T-helper 22 cell (primary cell): ENCODE results near the gene DDIAS.
"Not testable (repeated sequence)": the region's sequence is repeated elsewhere in the genome, so short reads cannot be mapped to it uniquely, and the experiment has no call there.

ENCODE experiments used
- DNase-seq: peaks from one replicate; pipeline ENCODE4 v3.0.0-alpha.2; 2020; ENCODE audit warnings: low read depth

The DDIAS gene

DNA sequence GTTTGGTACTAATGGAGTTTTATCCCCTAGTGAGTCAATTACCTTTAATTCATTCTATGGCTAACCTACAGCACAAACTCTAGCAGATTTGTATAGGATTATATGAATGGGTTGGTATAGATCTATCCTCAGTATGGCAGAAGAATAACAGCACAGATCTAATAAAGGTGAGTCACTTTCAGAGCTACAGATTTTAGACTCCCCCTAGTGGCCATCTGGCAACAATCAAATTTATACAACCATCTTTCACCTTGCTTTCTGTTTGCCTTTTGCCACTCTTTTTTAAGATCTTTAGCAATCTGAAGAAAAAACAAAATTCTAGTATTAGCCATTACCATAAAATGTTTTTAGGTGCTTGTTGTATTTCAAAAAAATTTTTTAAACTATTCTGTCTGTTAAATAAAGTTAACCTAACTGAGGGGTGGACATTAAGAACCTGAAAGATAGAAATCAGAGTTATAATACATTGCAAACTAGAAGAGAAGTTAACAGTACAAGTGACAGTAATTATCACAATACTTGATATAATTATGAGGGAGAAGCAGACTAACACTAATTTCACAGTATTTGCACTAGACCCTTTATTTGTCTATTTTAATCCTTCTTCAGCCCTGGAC is 25.8 kb downstream of the DDIAS start:
- DNase-seq: peak; percentile 2

DNA sequence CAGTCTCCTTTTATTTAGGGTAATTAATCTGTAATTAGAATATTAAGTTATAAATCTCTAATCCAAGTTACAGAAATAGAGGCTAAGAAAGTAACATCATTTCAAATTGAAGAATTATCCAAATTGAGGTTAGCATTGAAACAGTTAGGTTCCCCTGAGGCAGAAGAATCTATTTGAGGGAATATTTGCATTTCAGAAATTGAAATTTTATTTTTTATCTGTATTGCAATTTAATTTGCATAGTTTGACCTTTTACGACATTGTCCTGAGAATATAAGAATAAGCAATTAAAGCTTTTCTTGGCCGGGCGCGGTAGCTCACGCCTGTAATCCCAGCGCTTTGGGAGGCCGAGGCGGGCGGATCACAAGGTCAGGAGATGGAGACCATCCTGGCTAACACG is 27.6 kb downstream of the DDIAS start:
- no peak for DNase-seq

DNA sequence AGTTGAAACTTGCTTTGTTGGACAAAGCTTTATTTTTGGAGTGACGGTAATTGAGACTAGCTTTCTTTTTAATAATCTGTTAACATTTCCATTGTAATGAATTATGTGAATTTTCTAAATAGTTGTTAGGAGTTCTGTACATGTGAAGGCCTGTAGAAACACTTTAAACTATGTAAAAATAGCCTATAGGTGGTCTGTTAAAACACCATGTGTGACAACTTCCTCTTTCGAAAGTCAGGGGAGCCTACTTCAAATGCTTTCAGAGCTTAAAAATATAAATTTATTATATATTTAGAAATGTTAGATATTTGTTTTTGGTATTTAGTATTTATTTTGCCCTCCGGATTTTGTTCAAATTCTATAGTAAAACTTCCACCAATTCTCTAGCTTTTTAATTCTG is 28.7 kb downstream of the DDIAS start:
- DNase-seq: no peak

DNA sequence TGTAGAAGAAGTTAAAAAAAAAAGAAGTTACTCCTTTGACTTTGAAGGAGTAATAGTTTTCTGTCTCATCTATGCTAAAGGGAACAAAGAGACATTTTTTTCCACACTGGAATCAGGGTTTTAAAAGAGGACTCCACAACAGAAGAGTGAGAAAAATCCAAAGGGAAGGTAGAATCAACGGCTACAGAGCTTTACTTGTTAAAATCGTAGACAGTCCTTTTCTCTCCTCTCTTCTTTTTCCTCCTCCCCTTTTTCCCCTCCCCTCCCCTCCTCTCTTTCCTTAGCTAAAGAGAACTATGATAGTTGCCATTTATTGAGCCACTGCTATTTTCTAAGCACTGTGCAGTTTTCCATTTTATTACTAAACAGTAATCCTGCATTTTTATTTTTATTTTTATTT is 29.2 kb downstream of the DDIAS start:
- no peak for DNase-seq

DNA sequence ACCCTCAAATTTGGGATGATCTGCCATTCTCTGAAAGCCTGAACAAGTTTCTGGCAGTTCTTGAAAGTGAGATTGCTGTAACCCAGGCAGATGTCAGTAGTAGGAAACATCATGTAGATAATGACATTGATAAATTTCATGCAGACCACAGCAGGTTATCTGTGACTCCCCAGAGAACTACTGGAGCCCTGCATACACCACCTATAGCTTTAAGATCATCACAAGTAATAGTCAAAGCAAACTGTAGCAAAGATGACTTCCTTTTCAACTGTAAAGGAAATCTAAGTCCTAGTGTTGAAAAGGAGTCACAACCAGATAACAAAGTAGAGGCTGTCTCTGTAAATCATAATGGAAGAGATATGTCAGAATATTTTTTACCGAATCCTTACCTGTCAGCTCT is 31.0 kb downstream of the DDIAS start:
- no peak for DNase-seq

DNA sequence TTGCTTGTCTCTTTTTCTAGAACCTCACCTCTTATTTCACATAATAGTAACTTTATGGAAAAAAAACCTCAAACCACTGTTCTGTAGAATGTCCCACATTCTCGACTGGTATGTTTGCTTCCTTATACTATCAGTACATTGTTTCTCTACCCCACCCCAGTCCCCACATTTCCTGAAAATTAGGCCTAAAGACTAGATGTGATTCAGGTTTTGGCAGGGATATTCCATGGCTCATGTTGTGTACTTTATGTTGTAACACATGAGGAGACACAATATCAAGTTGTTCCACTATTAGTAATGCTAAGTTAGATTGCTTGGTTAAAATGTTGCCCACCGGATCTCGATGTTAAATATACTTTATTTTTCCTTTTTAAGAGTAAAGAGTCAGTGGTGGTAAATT is 34.7 kb downstream of the DDIAS start:
- no peak for DNase-seq

DNA sequence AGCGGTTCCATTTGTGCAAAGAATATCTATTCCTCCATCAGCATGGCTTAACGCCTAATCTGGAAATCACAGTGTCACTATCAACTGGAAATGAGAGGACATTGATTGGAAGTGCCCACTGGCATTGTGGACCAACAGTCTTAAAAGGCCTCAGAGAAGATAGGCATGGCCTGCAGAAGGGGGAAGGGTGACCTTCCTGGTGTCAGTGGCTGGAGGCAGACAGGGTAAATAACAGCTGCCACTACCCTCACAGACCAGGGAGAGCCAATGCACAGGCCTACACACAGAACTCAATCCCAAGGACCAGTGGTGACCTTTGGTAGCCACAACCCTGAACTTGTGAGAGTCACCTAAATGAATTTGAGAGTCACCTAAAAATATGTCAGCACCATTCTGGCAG is 36.0 kb downstream of the DDIAS start:
- DNase-seq: no peak

DNA sequence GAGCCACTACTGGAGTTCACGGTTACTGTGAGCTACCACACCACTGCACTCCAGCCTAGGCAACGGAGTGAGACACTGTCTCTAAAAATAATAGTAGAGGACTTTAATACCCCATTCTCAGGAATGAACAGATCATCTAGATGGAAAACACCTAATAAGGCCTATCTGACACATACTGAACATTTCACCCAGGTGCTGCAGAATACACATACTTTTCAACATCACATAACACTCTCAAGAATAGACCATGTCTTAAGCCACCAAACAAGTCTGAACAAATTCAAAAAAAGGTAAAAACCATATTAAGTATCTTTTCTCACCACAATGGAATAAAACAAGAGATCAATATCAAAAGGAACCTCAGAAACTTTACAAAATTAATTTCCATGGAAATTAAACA is 37.9 kb downstream of the DDIAS start:
- no peak for DNase-seq

DNA sequence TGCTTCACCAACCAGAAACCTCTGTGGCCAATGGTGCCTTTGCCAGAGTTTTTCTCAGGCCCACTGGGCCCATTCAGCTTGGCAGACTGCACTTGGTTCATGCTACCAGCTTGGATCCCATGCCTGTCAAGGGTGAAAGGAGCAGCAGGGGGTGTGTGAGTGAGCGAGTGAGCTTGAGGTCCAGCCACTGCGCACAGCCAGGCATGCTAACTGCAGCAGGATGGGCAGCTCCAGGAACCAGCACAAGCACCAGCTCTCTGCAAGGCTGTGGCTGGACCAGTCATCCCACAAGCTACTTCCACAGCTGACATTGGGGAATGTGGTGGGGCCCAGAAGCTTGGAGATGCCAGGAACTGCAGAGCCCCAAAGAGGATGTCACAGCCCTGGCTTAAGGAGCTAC is 40.8 kb downstream of the DDIAS start:
- DNase-seq: no peak

DNA sequence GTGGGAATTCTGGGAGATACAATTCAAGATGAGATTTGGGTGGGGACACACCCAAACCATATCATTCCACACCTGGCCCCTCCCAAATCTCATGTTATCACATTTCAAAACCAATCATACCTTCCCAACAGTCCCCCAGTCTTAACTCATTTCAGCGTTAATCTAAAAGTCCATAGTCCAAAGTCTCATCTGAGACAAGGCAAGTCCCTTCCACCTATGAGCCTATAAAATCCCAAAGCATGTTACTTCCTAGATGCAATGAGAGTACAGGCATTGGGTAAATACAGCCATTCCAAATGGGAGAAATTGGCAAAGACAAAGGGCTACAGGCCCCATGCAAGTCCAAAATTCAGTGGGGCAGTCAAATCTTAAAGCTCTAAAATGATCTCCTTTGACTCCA is 41.9 kb downstream of the DDIAS start:
- DNase-seq: not testable (repeated sequence)

DNA sequence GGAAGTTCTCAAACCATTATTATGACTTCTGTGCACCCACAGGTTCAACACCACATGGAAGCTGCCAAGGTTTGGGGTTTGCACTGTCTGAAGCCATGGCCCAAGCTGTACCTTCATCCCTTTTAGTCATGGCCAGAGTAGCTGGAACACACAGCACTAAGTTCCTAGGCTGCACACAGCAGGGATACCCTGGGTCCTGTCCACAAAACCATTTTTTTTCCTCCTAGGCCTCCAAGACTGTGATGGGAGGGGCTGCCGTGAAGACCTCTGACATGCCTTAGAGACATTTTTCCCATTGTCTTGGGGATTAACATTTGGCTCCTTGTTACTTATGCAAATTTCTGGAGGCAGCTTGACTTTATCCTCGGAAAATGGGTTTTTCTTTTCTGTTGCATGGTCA is 42.7 kb downstream of the DDIAS start:
- no peak for DNase-seq

DNA sequence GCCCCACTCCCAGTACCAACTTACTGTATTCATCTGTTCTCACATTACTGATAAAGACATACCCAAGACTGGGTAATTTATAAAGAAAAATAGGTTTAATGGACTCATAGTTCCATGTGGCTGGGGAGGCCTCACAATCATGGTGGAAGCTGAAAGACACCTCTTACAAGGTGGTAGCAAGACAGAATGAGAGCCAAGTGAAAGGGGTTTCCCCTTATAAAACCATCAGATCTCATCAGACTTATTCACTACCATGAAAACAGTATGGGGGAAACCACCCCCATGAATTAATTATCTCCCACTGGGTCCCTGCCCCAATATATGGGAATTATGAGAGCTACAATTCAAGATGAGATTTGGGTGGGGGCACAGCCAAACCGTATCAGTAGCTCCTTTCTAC is 43.5 kb downstream of the DDIAS start:
- not testable (repeated sequence) for DNase-seq

DNA sequence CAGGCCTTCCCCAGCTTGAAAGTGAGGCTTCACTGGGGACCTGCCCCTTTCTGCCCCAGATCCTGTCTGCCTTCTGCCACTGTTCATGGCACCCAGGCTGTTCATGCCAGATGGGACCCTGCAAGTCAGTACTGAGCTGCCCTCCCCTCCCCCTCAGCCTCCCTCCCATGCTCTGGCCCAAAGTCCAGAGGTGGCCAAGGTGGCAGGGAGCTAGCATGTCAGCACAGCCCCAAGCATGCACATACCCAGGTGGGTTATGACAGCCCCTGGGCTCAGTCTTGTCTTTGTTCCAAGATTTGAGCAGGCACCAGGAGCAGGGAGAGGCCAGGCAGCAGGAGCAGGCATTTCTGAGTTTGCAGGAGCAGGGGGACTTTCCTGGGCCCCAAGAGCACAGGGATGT is 44.1 kb downstream of the DDIAS start:
- DNase-seq: no peak

DNA sequence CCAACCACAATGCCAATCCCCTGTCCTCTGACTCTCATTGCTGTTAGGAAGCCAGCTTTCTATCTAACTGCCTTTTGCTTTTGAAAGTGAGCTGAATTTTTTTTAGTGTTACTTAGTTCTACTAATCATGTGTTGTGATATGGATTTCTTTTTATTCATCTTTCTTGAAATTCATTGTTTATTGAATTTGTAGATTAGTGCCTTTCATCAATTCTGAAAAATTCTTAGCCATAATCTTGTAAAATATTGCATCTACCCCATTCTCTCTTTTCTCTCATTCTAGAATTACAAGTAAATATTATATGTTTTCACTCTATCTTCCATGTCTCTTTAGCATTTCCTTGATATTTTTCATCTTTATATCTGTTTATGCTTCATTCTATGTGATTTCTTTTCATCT is 47.8 kb downstream of the DDIAS start:
- DNase-seq: no peak

DNA sequence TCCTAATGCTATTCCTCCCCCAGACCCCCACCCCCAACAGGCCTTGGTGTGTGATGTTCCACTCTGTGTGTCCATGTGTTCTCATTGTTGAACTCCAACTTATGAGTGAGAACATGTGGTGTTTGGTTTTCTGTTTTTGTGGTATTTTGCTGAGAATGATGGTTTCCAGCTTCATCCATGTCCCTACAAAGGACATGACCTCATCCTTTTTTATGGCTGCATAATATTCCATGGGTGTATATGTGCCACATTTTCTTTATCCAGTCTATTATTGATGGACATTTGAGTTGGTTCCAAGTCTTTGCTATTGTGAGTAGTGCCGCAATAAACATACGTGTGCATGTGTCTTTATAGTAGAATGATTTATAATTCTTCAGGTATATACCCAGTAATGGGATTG is 49.0 kb downstream of the DDIAS start:
- DNase-seq: not testable (repeated sequence)

DNA sequence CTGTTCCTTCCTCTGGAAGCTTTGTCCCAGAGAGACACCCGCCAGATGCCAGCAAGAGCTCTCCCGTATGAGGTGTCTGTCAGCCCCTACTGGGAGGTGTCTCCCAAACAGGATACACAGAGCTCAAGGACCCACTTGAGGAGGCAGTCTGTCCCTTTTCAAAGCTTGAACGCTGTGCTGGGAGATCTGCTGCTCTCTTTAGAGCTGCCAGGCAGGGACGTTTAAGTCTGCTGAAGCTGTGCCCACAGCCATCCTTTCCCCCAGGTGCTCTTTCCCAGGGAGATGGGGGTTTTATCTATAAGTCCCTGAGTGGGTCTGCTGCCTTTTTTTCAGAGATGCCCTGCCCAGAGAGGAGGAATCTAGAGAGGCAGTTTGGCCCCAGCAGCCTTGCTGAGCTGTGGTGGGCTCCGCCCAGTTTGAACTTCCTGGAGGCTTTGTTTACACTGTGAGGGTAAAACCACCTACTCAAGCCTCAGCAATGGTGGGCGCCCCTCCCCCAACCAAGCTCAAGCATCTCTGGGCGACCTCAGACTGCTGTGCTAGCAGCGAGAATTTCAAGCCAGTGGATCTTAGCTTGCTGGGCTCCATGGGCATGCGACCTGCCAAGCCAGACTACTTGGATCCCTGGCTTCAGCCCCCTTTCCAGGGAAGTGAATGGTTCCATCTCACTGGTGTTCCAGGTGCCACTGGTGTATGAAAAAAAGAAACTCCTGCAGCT is 54.4 kb downstream of the DDIAS start:
- peak; percentile 45 for DNase-seq

DNA sequence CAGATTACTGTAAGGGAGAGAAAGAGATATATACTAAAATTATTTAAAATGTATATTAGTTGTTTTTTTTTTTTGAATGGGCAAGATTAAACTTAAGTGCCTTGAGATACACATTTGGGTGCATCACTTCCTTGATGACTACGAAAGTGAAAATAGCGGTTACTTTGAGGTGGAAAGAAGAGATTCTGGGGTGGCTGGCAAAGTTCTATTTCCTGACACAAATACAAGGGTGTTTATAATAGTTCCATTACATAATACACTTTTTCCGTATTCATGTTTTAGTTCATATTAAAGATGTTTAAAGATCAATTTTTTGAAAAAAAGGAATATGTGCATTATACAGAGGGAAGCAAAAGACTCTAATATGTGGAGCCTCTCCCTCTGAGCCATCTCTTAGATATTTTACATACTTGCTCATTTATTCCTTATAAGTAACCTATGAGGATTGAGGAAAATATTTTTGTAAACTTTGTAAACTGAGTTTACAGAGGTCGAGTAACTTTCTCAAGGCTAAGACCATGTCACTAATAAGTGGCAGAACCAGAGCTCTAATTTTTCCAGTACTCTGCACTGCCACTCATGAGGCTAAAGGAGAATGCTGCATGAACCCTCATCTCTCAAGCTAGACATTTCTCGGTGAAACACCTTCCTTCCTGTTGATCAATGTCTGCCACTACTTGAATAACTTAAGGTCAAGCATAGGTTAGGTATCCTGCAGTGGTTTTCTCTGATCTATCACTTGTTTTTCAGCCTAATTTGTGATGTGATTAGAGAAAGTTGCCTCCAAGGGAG is 58.6 kb downstream of the DDIAS start:
- no peak for DNase-seq

DNA sequence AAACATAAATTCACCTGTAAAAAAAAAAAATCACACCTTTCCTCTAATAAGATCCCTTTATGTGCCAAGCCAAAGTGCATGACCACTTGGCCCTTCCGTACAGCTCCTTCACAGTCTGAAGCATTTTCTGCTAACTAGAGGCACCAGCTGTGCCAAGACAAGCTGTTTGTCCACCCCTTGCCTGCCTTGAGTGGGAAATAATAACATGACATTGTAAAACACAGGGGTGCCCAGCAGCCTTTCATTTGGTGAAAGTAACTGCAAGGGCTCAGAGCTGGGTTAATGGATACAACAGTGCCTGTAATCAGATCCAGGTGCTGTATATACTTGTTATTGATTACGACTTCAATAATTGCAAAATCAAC is 59.2 kb downstream of the DDIAS start:
- no peak for DNase-seq

DNA sequence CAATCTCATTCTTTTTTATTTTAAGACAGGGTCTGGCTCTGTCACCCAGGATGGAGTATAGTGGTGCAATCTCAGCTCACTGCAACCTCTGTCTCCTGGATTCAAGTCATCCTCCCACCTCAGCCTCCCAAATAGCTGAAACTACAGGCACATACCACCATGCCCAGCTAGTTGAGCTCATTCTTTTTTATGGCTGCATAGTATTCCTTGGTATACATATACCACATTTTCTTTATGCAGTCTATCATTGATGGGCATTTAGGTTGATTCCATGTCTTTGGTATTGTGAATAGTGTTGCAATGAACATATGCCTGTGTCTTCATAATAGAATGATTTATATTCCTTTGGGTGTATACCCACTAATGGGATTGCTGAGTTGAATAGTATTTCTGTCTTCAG is 60.5 kb downstream of the DDIAS start:
- DNase-seq: not testable (repeated sequence)

DNA sequence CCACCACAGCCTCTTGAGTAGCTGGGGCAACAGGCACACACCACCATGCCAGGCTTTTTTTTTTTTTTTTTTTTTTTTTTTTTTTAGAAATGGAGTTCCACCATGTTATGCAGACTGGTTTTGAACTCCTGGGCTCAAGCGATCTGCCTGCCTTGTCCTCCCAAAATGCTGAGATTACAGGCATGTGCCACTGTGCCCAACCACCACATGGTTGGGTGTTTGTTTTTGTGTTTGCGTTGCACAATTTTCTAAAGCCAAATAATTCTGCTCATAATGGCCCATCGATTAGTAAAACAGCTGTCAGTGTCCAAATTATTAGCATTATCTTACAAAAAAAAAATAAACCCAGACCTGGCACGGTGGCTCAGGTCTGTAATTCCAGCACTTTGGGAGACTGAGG is 65.8 kb downstream of the DDIAS start:
- no peak for DNase-seq

DNA sequence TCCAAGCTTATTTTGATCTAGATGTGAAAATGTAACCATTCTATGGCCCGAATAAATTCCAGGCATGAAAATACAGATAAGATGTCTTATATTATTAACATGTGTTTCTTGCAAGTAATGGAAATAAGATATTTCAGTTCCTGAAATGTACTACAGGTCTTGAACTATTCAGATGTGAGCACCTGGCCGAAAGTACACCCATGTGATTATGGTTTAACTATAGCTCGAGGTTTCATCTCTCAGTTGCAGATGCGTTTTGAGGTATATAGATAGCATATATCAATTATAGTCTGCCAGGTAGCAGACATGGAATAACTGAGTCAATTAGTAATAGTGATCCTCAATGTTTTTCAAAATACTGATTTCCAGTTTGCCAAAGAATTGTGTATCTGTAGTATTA is 68.3 kb downstream of the DDIAS start:
- DNase-seq: no peak

DNA sequence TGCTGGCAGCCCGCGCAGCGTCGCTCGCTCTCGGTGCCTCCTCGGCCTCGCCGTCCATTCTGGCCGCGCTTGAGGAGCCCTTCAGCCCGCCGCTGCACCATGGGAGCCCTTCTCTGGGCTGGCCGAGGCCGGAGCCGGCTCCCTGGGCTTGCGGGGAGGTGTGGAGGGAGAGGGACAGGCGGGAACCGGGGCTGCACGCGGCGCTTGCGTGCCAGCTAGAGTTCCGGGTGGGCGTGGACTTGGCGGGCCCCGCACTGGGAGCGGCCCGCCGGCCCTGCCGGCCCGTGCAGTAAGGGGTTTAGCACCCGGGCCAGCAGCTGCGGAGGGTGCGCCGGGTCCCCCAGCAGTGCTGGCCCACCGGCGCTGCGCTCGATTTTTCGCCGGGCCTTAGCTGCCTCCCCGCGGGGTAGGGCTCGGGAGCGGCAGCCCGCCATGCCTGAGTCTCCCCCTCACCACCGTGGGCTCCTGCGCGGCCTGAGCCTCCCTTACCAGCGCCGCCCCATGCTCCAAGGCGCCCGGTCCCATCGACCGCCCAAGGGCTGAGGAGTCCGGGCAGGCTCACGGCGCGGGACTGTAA is 69.1 kb downstream of the DDIAS start:
- not testable (repeated sequence) for DNase-seq

DNA sequence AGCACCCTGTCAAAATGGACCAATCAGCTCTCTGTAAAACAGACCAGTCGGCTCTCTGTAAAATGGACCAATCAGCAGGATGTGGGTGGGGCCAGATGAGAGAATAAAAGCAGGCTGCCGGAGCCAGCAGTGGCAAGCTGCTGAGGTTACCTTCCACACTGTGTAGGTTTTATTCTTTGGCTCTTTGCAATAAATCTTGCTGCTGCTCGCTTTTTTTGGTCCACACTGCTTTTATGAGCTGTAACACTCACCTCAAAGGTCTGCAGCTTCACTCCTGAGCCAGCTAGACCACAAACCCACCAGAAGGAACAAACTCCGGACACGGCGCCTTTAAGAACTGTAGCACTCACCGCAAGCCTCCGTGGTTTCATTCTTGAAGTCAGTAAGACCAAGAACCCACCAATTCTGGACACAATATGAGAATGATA is 70.0 kb downstream of the DDIAS start:
- not testable (repeated sequence) for DNase-seq
